Neural cell (in vitro differentiated cells): ENCODE results near the gene PDHA1.

Experiments
- CTCF ChIP-seq: fragments of 450-650 bp; IDR thresholded peaks from 2 replicates; pipeline ENCODE4 v1.5.1; 2014; ENCODE audit warnings: antibody characterized with exemption, mild to moderate bottlenecking, moderate library complexity; ENCODE audit not compliant: poor library complexity, severe bottlenecking
- EP300 ChIP-seq: fragments of 450-650 bp; conservative IDR thresholded peaks from 2 replicates; pipeline ENCODE4 v1.6.1; 2014; ENCODE audit warnings: antibody characterized with exemption, mild to moderate bottlenecking, moderate library complexity; ENCODE audit not compliant: poor library complexity, severe bottlenecking
- EZH2 ChIP-seq: fragments of 200-600, 300-800 bp; shearing (Covaris generic), sonication (generic); IDR thresholded peaks from 2 replicates; pipeline ENCODE4 v1.6.1; 2014; ENCODE audit warnings: antibody characterized with exemption, low read length, borderline replicate concordance, mild to moderate bottlenecking; ENCODE audit not compliant: insufficient read depth, poor library complexity, severe bottlenecking
- POLR2AphosphoS5 ChIP-seq: IDR thresholded peaks from 2 replicates; pipeline ENCODE4 v1.6.1; 2012
- REST ChIP-seq: IDR thresholded peaks from 2 replicates; pipeline ENCODE4 v1.6.1; 2012; ENCODE audit warnings: borderline replicate concordance
- TAF1 ChIP-seq: IDR thresholded peaks from 2 replicates; pipeline ENCODE4 v1.6.1; 2012; ENCODE audit warnings: low read depth

DNA sequence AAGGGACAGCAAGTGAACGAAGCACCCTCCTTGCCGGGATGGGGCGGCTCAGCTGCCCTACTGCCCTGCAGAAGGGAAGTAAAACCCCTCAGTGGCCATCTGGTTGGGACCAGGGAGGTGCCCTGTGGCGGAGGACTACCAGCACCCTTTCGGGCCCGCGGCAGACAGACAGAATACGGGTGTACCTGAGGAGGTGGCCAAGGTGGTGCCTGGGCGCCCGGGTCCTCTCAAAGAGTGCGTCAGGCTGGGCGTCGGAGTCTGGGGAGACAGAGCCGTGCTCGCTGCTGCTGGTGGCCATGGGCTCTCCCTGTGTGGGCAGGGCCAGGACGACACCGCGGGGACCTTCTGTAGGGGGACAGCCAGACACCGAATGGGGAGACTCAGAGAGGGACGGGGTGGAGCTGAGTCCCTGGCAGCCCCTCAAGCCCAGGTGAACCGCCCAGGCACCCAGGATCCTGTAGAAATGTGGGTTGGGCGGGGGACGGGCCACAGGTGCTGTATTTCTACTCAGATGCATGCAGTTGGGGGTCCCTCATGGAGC is 29.7 kb downstream of the PDHA1 start:
- TF ChIP-seq CTCF (no peak), REST (no peak), EZH2 (no peak), EP300 (no peak), POLR2AphosphoS5 (no peak), TAF1 (no peak)
